GM21723 (cell line): ENCODE data around the gene DGUOK.
A peak's percentile ranks its signal among the peaks of the same experiment; 100 is the strongest.

Experiments
- ATAC-seq: cut with Tn5 transposase; IDR thresholded peaks from one replicate; pipeline ENCODE4 v1.9.1; 2021; ENCODE audit warnings: mild to moderate bottlenecking, moderate library complexity; ENCODE audit not compliant: unreplicated experiment

The DGUOK gene

GRCh38 chr2:73993778-73994177, 67.1 kb downstream of the DGUOK start:
- ATAC-seq: no peak

GRCh38 chr2:73994178-73994831, 67.6 kb downstream of the DGUOK start:
- no peak for ATAC-seq

- no peak for ATAC-seq
Observed at GRCh38 chr2:73995810-73996209, 69.1 kb downstream of the DGUOK start.

DNA sequence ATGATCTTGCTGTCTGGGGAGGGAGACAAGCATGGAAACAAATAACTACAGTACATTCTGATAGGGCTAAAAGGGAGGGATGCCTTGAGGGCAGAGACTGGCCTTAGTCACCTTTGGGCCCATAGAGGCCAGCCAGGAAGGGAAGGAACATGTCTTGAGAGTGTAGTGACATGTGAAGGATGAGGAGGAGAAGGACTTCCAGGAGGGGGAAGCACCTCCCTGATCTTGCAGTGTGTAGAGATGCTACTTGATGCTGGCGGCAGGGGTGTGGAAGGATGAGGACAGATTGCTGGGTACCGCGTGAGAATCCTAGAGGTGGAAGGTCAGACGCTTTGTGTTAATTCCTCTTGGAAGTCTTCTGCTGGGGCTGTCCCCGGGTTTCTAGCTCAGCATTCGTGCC, 71.1 kb downstream of the DGUOK start:
- no peak for ATAC-seq

DNA sequence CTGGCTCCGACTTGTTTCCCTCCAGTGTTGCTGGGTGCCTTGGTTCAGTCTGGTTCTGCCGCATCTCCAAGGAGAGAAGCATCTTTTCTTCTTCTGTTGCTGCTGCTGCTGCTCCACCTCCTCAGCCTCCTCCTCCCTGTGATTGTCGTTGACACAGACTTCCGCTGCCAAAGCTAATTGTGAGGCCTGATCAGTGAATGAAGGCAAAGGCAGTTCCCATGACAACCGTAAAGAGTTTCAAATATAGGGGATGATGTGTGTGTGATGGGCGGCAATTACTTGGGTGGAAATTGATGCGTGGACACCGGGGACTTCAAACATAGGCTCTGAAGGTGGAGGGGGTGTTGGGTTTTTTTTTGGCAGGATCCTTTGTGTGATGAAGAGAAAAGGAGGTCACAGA, 71.8 kb downstream of the DGUOK start:
- no peak for ATAC-seq

- no peak for ATAC-seq
Observed at GRCh38 chr2:73998933-73999332, 72.3 kb downstream of the DGUOK start.

DNA sequence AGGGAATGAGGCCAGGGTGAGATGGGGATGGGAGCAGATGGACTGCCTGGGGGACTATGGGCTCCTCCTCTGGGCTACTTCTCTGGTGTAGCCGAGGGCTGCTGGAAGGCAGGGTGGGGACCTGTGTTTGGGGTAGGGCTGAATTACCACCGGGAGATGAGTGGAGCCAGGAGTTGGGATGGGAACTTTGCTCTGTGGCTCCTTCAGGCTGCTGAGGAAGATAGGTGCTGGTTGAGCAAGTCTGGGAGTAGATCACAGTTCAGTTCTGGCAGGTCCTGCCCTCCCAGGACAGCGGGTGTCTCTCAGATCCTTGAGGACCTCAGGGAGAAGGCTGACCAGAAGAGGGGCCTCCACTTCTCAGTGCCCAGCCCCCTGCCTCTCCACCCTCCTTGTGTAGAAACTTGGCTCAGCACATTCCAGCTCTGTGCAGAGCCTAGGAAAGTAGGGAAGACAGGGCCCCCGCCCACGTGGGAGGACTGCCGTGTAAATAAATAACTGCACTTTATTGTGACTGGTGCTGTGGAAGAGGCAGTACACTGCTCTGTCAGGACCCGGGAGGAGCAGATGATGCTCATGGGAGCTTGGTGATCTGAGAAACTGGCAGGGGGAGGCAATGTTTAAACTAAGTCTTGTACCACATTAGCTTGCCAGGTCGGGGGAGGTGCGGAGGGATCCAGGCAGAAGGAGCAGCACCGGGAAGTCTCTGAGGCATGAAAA, 73.4 kb downstream of the DGUOK start:
- no peak for ATAC-seq

DNA sequence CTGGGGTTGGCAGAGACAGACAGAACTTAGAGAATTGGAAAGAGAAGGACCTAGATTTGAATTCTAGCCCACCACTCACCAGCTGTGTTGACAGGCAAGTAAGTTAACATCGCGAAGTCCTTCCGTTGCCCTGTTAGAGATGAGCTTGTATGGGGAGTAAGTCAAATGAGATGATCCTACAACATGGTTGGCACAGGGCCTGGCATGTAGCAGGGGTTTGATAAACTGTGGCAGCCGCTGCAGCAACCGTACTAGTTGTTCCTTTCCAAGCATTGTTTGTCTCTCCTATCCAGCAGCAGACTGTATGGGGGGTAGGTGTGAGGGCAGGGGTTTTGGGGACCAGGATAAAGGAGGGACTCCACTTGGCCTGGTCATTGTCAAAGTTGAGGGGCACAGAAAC, 74.0 kb downstream of the DGUOK start:
- no peak for ATAC-seq

GRCh38 chr2:74001121-74001520, 74.4 kb downstream of the DGUOK start:
- no peak for ATAC-seq

DNA sequence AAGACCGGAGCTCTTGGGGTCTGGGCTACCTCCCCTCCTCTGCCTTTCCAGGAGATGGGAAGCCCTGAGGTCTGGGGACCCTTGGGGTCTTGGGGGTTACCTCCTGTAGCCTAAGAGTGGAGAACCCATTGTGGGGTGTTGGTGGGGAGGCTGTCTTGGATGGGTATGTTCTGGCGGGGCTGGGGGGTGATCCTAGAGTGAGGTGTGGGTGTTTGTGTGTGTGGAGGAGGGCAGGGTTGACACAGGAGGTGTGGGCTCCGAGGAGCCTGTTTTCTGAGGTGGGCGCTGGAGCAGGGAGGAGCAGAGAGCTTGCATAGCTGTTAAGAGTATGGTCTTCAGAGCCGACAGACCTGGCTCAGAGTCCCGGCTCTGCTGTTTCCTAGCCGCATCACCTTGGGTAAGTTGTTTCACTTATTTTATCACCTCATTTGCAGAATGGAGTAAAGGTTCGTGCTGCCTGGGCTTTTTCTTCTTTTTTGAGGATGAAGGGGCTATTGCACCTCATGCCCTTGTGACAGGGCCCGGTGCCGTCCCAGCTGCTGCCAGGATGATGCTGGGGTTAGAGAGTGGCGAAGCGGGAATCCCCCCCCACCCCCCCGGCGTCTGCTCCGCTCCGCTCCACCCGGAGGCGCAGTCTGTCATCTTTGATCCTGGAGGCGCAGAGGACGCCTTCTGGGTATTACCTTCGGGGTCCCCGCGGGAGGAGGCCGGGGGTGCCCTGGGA, 75.3 kb downstream of the DGUOK start:
- ATAC-seq: peak; percentile 37

- peak; percentile 93 for ATAC-seq
Observed at GRCh38 chr2:74002505-74003421, 76.1 kb downstream of the DGUOK start.

- no peak for ATAC-seq
Observed at GRCh38 chr2:74003494-74004211, 77.0 kb downstream of the DGUOK start.

GRCh38 chr2:74004212-74005182, 77.8 kb downstream of the DGUOK start:
- no peak for ATAC-seq

- ATAC-seq: no peak
Observed at GRCh38 chr2:74005786-74006185, 79.1 kb downstream of the DGUOK start.

- no peak for ATAC-seq
Observed at GRCh38 chr2:74006459-74006858, 79.8 kb downstream of the DGUOK start.

DNA sequence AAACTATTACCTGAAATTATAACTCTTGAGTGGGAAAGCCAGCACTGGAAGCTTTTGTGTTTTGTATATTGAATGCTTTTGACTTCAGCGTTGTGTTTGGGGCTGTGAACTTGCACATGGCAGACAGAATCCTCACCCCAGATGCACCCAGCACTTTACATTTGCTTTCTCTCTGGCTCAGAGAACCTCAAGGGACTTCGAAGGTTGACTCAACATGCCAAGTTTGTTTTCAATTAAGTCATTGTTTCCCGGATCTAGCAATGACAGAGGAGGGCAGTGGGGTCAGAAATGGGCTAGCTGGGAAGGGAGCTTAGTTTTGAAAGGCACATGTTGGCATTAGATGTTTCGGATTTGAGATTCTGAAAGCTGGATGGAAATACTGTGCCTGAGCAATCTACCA, 80.4 kb downstream of the DGUOK start:
- ATAC-seq: no peak

- ATAC-seq: no peak
Observed at GRCh38 chr2:74007711-74008110, 81.0 kb downstream of the DGUOK start.
